KMS-11 (cell line): Measurements from ENCODE around the gene DDX55.
"Not testable (repeated sequence)": the region's sequence is repeated elsewhere in the genome, so short reads cannot be mapped to it uniquely, and the experiment has no call there.

Source experiments
- H2AFZ ChIP-seq: fragments of 200-600 bp; sonication (generic); 2 replicates; pipeline ENCODE4 v1.6.1; 2016; ENCODE audit warnings: antibody characterized with exemption, mixed run types, low read depth
- H3K27ac ChIP-seq: fragments of 200-600 bp; sonication (generic); 2 replicates; pipeline ENCODE4 v1.6.1; 2016; ENCODE audit warnings: mild to moderate bottlenecking, mixed run types
- H3K27me3 ChIP-seq: fragments of 200-600 bp; sonication (generic); 2 replicates; pipeline ENCODE4 v1.6.1; 2017; ENCODE audit warnings: mild to moderate bottlenecking, low read depth, mixed run types, moderate library complexity; ENCODE audit not compliant: insufficient read depth
- H3K36me3 ChIP-seq: fragments of 200-600 bp; sonication (generic); 2 replicates; pipeline ENCODE4 v1.6.1; 2017; ENCODE audit warnings: mild to moderate bottlenecking, mixed run types; ENCODE audit not compliant: insufficient read depth
- H3K4me1 ChIP-seq: fragments of 200-600 bp; sonication (generic); 2 replicates; pipeline ENCODE4 v1.6.1; 2016; ENCODE audit warnings: mild to moderate bottlenecking, low read depth, mixed run types; ENCODE audit not compliant: poor library complexity, severe bottlenecking
- H3K4me2 ChIP-seq: fragments of 200-600 bp; sonication (generic); 2 replicates; pipeline ENCODE4 v1.7.0; 2016; ENCODE audit warnings: mild to moderate bottlenecking, mixed run types
- H3K4me3 ChIP-seq: fragments of 200-600 bp; sonication (generic); IDR thresholded peaks from 2 replicates; pipeline ENCODE4 v1.6.1; 2017; ENCODE audit warnings: low read depth, low read length, mixed read lengths; ENCODE audit not compliant: insufficient read depth
- H3K79me2 ChIP-seq: fragments of 200-600 bp; sonication (generic); 2 replicates; pipeline ENCODE4 v1.6.1; 2016; ENCODE audit warnings: low read depth, mixed run types; ENCODE audit not compliant: insufficient read depth
- H3K9ac ChIP-seq: fragments of 200-600 bp; sonication (generic); 2 replicates; pipeline ENCODE4 v1.6.1; 2016; ENCODE audit warnings: mild to moderate bottlenecking, mixed run types
- H4K20me1 ChIP-seq: fragments of 200-600 bp; sonication (generic); 2 replicates; pipeline ENCODE4 v1.6.1; 2016; ENCODE audit warnings: mild to moderate bottlenecking, mixed run types; ENCODE audit not compliant: insufficient read depth
- TF ChIP-seq, protein P1 (sequence below): fragments of 200-600 bp; sonication (generic); conservative IDR thresholded peaks from 2 replicates; pipeline ENCODE4 v1.6.1; 2017; ENCODE audit warnings: low read depth, mild to moderate bottlenecking, antibody characterized with exemption, low read length, moderate library complexity, mixed read lengths

Gene DDX55

DNA sequence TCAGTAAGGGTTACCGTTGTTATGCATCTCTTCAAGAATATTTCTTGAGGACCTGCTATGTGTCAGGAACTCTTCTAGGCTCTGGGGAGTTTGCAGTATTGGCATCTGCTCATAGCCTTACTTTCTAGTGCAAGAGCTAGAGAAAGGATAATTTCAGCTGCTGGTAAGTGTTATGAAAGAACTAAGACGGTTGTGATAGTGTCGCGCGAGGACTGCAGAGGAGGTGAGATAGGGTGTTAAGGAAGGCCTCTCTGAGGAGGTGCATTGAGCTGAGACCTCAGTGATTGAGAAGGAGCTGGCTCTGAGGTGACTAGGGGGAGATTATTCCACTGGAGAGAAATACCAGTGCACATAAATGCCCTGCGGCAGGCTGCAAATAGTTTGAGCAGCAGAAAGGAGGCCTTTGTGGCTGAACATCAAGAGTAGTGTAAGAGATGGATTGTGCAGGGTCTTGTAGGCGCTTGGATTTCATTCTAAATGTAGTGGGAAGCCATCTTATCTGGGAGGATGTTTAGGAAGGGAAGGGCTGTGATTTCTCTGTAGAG, 824 bp downstream of the DDX55 start:
- H3K4me3 ChIP-seq: no peak overlapping the region
- H3K79me2 ChIP-seq: peaks cover 40% of the 10 kb centered on the region
- no peaks in the 10 kb centered on the region for H4K20me1 ChIP-seq
- H3K4me2 ChIP-seq: peak overlapping the region; percentile 85
- TF ChIP-seq, protein P1, sequence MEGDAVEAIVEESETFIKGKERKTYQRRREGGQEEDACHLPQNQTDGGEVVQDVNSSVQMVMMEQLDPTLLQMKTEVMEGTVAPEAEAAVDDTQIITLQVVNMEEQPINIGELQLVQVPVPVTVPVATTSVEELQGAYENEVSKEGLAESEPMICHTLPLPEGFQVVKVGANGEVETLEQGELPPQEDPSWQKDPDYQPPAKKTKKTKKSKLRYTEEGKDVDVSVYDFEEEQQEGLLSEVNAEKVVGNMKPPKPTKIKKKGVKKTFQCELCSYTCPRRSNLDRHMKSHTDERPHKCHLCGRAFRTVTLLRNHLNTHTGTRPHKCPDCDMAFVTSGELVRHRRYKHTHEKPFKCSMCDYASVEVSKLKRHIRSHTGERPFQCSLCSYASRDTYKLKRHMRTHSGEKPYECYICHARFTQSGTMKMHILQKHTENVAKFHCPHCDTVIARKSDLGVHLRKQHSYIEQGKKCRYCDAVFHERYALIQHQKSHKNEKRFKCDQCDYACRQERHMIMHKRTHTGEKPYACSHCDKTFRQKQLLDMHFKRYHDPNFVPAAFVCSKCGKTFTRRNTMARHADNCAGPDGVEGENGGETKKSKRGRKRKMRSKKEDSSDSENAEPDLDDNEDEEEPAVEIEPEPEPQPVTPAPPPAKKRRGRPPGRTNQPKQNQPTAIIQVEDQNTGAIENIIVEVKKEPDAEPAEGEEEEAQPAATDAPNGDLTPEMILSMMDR: no peak
- H3K9ac ChIP-seq: peak overlapping the region; percentile 80
- peak overlapping the region; percentile 41 for H2AFZ ChIP-seq
- H3K27ac ChIP-seq: peak overlapping the region; percentile 78
- peaks cover 9% of the 10 kb centered on the region for H3K4me1 ChIP-seq
- no peaks in the 10 kb centered on the region for H3K36me3 ChIP-seq
- H3K27me3 ChIP-seq: no peaks in the 10 kb centered on the region

DNA sequence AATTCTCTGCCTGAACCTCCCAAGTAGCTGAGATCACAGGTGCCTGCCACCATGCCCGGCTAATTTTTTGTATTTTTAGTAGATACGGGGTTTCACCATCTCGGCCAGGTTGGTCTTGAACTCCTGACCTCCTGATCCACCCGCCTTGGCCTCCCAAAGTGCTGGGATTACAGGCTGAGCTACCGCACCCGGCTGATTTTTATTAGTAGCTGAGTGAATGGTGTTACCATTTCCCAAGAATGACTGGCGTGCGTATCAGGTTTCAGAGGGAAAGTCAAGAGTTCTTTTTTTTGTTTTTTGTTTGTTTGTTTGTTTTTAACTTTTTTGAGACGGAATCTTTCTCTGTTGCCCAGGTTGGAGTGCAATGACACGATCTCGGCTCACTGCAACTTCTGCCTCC, 1.6 kb downstream of the DDX55 start:
- not testable (repeated sequence) for H2AFZ ChIP-seq, H3K36me3 ChIP-seq, H3K27me3 ChIP-seq, H4K20me1 ChIP-seq, H3K4me1 ChIP-seq, H3K4me3 ChIP-seq, H3K27ac ChIP-seq, H3K9ac ChIP-seq
- Histone ChIP-seq H3K4me2 (peak overlapping the region; percentile 85; the same call in 1 of the 2 replicates), H3K79me2 (peaks cover 40% of the 10 kb centered on the region)

DNA sequence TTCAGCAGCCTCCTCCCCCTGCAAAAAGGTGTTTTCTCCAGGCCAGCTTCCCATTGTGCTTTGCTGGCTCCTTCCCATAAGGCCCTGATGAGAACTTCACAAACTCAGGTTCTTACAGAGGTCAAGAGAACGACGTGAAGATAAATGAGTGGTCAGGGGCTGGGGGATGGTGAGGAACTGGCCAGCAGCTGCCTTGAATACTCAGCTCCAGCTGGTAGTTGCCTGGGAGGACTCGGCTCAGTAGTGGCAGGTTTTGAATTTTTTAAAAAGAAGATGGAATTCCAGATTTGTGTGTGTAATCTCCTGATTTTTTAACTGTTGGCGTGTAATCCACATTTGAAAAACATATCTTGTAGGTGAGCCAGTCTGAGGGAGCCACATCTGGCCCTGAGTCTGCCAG, 5.9 kb downstream of the DDX55 start:
- peaks cover 6% of the 10 kb centered on the region; the same call in 1 of the 2 replicates for H3K36me3 ChIP-seq
- TF ChIP-seq, protein P1: no peak
- H4K20me1 ChIP-seq: no peaks in the 10 kb centered on the region

DNA sequence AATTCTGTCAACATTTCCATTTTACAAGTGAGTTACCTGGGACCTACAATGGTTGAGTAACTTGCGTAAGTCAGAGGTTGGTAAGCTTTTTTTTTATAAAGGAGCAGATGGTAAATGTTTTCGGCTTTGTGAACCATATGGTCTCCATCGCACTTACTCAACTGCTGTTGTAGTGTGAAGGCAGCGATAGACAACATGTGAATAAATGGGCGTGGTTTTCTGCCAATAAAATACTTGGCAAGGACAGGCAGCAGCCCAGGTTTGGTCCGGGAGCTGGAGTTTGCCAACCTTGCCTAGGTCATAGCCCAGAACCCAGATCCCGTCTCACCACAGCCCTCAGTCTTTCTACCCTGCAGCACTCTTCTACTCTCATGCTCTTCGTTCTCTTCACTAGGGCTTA, 6.3 kb downstream of the DDX55 start:
- peaks cover 6% of the 10 kb centered on the region; the same call in 1 of the 2 replicates for H3K36me3 ChIP-seq
- H3K27me3 ChIP-seq: no peaks in the 10 kb centered on the region
- no peak overlapping the region for H3K4me2 ChIP-seq
- H3K4me1 ChIP-seq: peaks cover 9% of the 10 kb centered on the region
- no peak overlapping the region for H2AFZ ChIP-seq
- H3K79me2 ChIP-seq: peaks cover 28% of the 10 kb centered on the region
- TF ChIP-seq, protein P1: no peak
- H4K20me1 ChIP-seq: no peaks in the 10 kb centered on the region
- H3K9ac ChIP-seq: no peak overlapping the region
- H3K27ac ChIP-seq: no peak overlapping the region
- H3K4me3 ChIP-seq: no peak overlapping the region

More for the DNA sequence above, 5.9 kb downstream of the DDX55 start:
- H3K4me3 ChIP-seq: no peak overlapping the region
- H2AFZ ChIP-seq: no peak overlapping the region
- peaks cover 9% of the 10 kb centered on the region for H3K4me1 ChIP-seq
- no peaks in the 10 kb centered on the region for H3K27me3 ChIP-seq
- no peak overlapping the region for H3K4me2 ChIP-seq
- no peak overlapping the region for H3K9ac ChIP-seq
- H3K79me2 ChIP-seq: peaks cover 32% of the 10 kb centered on the region
- no peak overlapping the region for H3K27ac ChIP-seq

DNA sequence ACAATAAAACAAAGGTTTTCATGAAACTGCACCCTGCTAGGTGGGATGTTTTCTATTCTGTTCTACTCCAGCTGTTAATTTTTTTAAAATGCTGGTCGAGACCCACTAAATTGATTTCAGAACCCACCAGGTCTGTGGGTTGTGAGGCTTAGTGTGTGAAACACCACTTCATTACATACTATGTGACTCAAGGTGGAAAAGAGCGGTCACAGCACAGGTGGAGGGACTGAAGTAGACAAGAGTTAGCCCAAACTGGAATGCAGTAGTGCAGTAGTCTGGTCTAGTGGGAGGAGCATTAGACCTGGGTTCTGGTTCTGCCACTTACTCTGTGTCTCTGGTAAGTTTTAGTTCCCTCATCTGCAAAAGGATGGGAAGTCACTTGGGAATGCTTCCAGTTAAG, 12.2 kb downstream of the DDX55 start:
- H2AFZ ChIP-seq: no peak overlapping the region
- H3K27me3 ChIP-seq: no peaks in the 10 kb centered on the region
- H3K4me1 ChIP-seq: no peaks in the 10 kb centered on the region
- H3K27ac ChIP-seq: no peak overlapping the region
- H3K9ac ChIP-seq: no peak overlapping the region
- H3K4me2 ChIP-seq: no peak overlapping the region
- peaks cover 6% of the 10 kb centered on the region; the same call in 1 of the 2 replicates for H3K36me3 ChIP-seq
- no peak overlapping the region for H3K4me3 ChIP-seq
- H4K20me1 ChIP-seq: no peaks in the 10 kb centered on the region
- H3K79me2 ChIP-seq: no peaks in the 10 kb centered on the region
- TF ChIP-seq, protein P1: no peak
